Fibroblast of the aortic adventitia (primary cell): ENCODE results near the gene ZDHHC16. TPM values are rescaled to one million over a fixed set of nuclear protein-coding genes. Genes with fewer than 3 reads are reported as not detected.
"Not testable (repeated sequence)": the region's sequence is repeated elsewhere in the genome, so short reads cannot be mapped to it uniquely, and the experiment has no call there.

Source experiments
- DNase-seq: peaks from one replicate; pipeline ENCODE4 v3.0.0-alpha.2; 2010; ENCODE audit warnings: low read depth
- H3K4me3 ChIP-seq: 2 replicates; pipeline ENCODE4 v1.5.1; 2011; ENCODE audit warnings: low read depth, mild to moderate bottlenecking, control low read depth, low read length, moderate library complexity
- total RNA-seq: library from RNA; depleted of rRNA; stranded (reverse); fragments of >200 nt; gene quantifications from 2 replicates; pipeline ENCODE4 v1.2.3, GENCODE V29; 2012; ENCODE audit warnings: low replicate concordance
- TF ChIP-seq, protein P1 (sequence below): IDR thresholded peaks from 2 replicates; pipeline ENCODE4 v1.5.1; 2011; ENCODE audit warnings: mild to moderate bottlenecking, low read length, control low read depth, inconsistent platforms; ENCODE audit not compliant: insufficient read depth

ZDHHC16 gene
- total RNA-seq: 24.9 and 45.5 TPM in 2 replicates

- DNase-seq: peak; percentile 95
- H3K4me3 ChIP-seq: peak within 1 kb of the TSS; percentile 91
- TF ChIP-seq, protein P1, sequence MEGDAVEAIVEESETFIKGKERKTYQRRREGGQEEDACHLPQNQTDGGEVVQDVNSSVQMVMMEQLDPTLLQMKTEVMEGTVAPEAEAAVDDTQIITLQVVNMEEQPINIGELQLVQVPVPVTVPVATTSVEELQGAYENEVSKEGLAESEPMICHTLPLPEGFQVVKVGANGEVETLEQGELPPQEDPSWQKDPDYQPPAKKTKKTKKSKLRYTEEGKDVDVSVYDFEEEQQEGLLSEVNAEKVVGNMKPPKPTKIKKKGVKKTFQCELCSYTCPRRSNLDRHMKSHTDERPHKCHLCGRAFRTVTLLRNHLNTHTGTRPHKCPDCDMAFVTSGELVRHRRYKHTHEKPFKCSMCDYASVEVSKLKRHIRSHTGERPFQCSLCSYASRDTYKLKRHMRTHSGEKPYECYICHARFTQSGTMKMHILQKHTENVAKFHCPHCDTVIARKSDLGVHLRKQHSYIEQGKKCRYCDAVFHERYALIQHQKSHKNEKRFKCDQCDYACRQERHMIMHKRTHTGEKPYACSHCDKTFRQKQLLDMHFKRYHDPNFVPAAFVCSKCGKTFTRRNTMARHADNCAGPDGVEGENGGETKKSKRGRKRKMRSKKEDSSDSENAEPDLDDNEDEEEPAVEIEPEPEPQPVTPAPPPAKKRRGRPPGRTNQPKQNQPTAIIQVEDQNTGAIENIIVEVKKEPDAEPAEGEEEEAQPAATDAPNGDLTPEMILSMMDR: no peak
Observed at GRCh38 chr10:97445722-97446639, at the start of gene ZDHHC16, which contains the start of gene EXOSC1. TSS of gene ZDHHC16 (plus strand) at chr10:97446175. CDS start at chr10:97451676, 5,501 bp downstream. TSS of gene EXOSC1 (minus strand) at chr10:97446006. CDS start at chr10:97445985, 21 bp downstream.

GRCh38 chr10:97399843-97400545 lies 46.0 kb upstream of the ZDHHC16 start:
- TF ChIP-seq, protein P1: no peak
- H3K4me3 ChIP-seq: peak overlapping the region; percentile 87
- peak; percentile 61 for DNase-seq

DNA sequence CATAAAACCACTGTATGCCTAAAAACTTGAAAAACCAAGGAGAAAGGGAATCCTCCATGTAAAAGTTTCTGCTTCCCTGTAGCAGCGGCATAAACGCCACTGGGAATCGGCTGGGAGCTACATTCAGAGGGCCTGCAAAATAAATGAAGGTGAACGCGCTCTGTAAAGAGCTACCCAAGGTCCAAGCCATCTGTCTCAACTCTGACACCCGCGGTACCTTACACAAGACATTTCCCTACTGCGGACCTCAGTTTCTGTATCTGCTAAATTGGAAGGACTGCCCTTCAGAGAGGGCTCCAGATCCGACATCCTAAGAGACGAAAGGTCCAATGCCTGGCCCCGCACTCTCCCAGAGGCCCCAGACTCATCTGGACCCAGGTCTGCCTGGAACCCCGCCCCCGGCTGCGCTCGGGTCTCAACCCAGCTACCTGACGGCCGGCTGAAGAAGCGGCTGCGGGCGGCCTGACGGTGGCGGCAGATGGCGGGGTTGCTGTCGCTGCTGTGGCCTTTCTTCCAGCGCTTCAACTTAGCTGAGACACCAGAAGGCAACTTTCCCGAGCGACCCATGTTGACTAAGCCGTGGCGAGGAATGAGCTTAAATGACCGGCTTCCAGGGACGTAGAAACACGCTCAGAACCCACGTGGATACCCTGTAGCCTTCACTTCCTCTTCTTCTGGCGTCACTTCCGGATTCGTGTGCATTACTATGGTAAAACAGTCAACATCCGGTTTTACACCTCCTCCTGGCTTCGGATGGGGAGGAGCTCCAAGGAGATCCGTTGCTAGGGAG lies 45.1 kb upstream of the ZDHHC16 start, which contains the start of gene RRP12:
Gene RRP12, minus strand, starts transcription at position 676 of the 790 bp plus-strand sequence. Its CDS starts 109 bp downstream, at position 567.
- TF ChIP-seq, protein P1: no peak
- H3K4me3 ChIP-seq: peak within 1 kb of the TSS; percentile 87
- peak; percentile 98 for DNase-seq

GRCh38 chr10:97401455-97401919 lies 44.5 kb upstream of the ZDHHC16 start:
- TF ChIP-seq, protein P1: no peak
- DNase-seq: no peak
- peak overlapping the region; percentile 87 for H3K4me3 ChIP-seq

DNA sequence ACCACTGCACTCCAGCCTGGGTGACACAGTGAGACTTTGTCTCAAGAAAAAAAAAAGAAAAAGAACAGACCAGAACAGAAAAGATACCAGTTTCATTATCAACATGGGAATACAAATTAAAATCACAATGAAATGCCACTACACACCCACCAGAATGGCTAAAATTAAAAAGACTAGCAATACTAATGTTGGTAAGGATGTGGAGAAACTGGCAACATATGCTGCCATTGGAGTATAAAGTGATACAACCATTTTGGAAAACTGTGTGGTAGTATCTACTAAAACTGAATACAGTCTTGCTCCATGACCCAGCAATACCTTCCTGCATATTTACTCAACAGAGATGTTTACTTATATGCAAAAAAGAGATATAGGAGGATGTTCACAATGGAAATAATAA lies 41.9 kb upstream of the ZDHHC16 start:
- TF ChIP-seq, protein P1: no peak
- DNase-seq: no peak
- H3K4me3 ChIP-seq: no peak overlapping the region

DNA sequence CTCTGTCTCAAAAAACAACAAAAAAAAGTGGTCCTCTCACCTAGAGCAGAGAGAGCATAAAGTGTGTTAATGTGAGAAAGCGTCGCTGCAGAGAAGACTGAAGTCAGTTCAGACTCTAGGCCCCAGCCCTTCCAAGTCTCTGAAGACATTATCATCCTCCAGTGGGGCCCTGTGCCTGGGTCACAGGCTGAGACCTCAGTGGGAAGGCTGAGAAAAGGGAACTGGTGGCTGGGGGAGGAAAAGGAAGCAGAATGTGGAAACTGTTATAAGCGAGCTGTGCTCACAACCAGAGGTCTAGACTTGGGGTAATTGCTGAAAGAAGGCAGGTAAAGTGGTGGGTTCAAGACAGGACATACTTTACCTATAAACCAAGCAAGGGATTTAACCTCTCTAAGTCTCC lies 39.9 kb upstream of the ZDHHC16 start:
- TF ChIP-seq, protein P1: no peak
- no peak for DNase-seq
- no peak overlapping the region for H3K4me3 ChIP-seq

DNA sequence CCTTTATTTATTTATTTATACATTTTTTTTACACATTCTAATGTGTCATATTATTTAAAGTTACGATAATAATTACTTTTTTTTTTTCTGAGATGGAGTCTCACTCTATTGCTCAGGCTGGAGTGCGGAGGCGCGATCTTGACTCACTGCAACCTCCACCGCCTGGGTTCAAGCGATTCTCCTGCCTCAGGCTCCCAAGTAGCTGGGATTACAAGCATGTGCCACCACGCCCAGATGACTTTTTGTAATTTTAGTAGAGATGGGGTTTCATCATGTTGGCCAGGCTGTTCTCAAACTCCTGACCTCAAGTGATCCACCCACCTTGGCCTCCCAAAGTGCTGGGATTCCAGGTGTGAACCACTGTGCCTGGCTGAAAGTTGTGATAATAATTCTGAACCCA lies 39.5 kb upstream of the ZDHHC16 start:
- not testable (repeated sequence) for DNase-seq, H3K4me3 ChIP-seq
